LNCAP (cell line): ENCODE data around the gene GNG2.

ENCODE experiments used
- CTCF ChIP-seq: fragments of 450-650 bp; IDR thresholded peaks from 2 replicates; pipeline ENCODE4 v1.5.1; 2017; ENCODE audit warnings: mild to moderate bottlenecking

GNG2 gene

GRCh38 chr14:51931308-51931707, 70.9 kb downstream of the GNG2 start:
- TF ChIP-seq CTCF = no peak

- TF ChIP-seq CTCF = no peak
Measured at GRCh38 chr14:51933191-51933590, 72.8 kb downstream of the GNG2 start.

- no peak for TF ChIP-seq CTCF
Measured at GRCh38 chr14:51938137-51938536, 77.7 kb downstream of the GNG2 start.

- no peak for TF ChIP-seq CTCF
Measured at GRCh38 chr14:51938821-51939220, 78.4 kb downstream of the GNG2 start.

- TF ChIP-seq CTCF = no peak
Measured at GRCh38 chr14:51939226-51939625, 78.8 kb downstream of the GNG2 start.

GRCh38 chr14:51939755-51940301, 79.4 kb downstream of the GNG2 start:
- TF ChIP-seq CTCF = no peak

- no peak for TF ChIP-seq CTCF
Measured at GRCh38 chr14:51942971-51943370, 82.6 kb downstream of the GNG2 start.

GRCh38 chr14:51950007-51950406, 89.6 kb downstream of the GNG2 start:
- TF ChIP-seq CTCF = no peak
